ENCODE measurements around the gene RETN. TPM values are rescaled to one million over a fixed set of nuclear protein-coding genes. Genes with fewer than 3 reads are reported as not detected.

The RETN gene
- total and polyA plus RNA-seq, 2 donors (not counting 3 experiments of a cell fraction or from before 2014, with no cell fraction given) = not detected

- intact Hi-C loops (cut with micrococcal nuclease) (no loop called here), dilution Hi-C loops (cut with MboI; ENCODE audit: extremely low pct_ligation_motif_present, low sequenced_read_pairs) (no loop called here)
- H3K36me3 ChIP-seq (ENCODE audit: control insufficient read depth in 2 of 2, extremely low read depth in 1 of 2, insufficient read depth in 2 of 2, low read length in 2 of 2) = no peaks in the 10 kb centered on the region
- H3K4me2 ChIP-seq (ENCODE audit: insufficient read depth, low read length) = no peak overlapping the region
- H4K20me1 ChIP-seq (replicated peaks; ENCODE audit: control insufficient read depth, extremely low read depth, insufficient read depth, low read length) = no peaks in the 10 kb centered on the region
- H3K9me3 ChIP-seq (replicated peaks; ENCODE audit: control insufficient read depth, insufficient read depth, low read length) = no peaks in the 10 kb centered on the region
- CTCF ChIA-PET = interaction anchor here (1.0 kb wide), 1 partner anchor 16 kb away, joined by 3 read pairs; the partner anchor contains the start of gene TRAPPC5
- H3K9ac ChIP-seq (replicated peaks; ENCODE audit: extremely low read depth, insufficient read depth, low read length) = no peak overlapping the region
- H3K27ac ChIP-seq (ENCODE audit: insufficient read depth, low read depth, low read length) = no peak overlapping the region
- FAIRE-seq (no peak), DNase-seq (ENCODE audit: low read depth, low spot score) (no peak)
- POLR2A ChIA-PET = no interaction called here
- no peak overlapping the region for H2AFZ ChIP-seq (ENCODE audit: low read depth, low read length)
- no peak overlapping the region for H3K4me3 ChIP-seq (replicated peaks in 1 of 3; ENCODE audit: insufficient read depth in 1 of 3, low read depth in 1 of 3, low read length in 3 of 3)
- no peaks in the 10 kb centered on the region for H3K4me1 ChIP-seq (ENCODE audit: control insufficient read depth, extremely low read depth, insufficient read depth, low read length)
- H3K9me1 ChIP-seq (replicated peaks; ENCODE audit: control insufficient read depth, extremely low read depth, insufficient read depth, low read length) = no peaks in the 10 kb centered on the region
- H3K27me3 ChIP-seq (ENCODE audit: control insufficient read depth in 2 of 2, insufficient read depth in 2 of 2, low read length in 2 of 2) = peaks cover 7 to 8% of the 10 kb centered on the region in 2 experiments
- TF ChIP-seq MAX (IDR thresholded peaks at IDR 0.05; ENCODE audit: insufficient read depth, insufficient read length) (no peak), CTCF (IDR thresholded peaks at IDR 0.05; ENCODE audit: extremely low read depth in 1 of 2, insufficient read depth in 1 of 2, low read depth in 1 of 2, low read length in 2 of 2) (no peak), JUN (IDR thresholded peaks at IDR 0.05; ENCODE audit: borderline replicate concordance, insufficient read depth, insufficient read length, low read depth) (no peak), EZH2 (IDR thresholded peaks at IDR 0.05; ENCODE audit: borderline replicate concordance, low read depth, low read length, severe bottlenecking) (no peak), FOS (IDR thresholded peaks at IDR 0.05; ENCODE audit: borderline replicate concordance, insufficient read depth, low read length) (no peak), POLR2AphosphoS5 (IDR thresholded peaks at IDR 0.05; ENCODE audit: insufficient read depth, low read depth, low read length) (no peak), MYC (IDR thresholded peaks at IDR 0.05; ENCODE audit: low read depth, low read length) (no peak), POLR2A (IDR thresholded peaks at IDR 0.05; ENCODE audit: low read depth, low read length) (no peak), GATA2 (IDR thresholded peaks at IDR 0.05; ENCODE audit: insufficient read depth, insufficient read length, low read depth, low read length) (no peak)
- H3K79me2 ChIP-seq (ENCODE audit: control insufficient read depth, insufficient read depth, low read length) = no peaks in the 10 kb centered on the region
- BruUV-seq (replicated peaks) = no TSS peak
These were observed 3.8 kb upstream of the RETN start for GRCh38 chr19:7665076-7665475.

All from endothelial cell of umbilical vein (primary cell).